H9 (cell line): ENCODE data around the gene MDGA2. TPM values are rescaled to one million over a fixed set of nuclear protein-coding genes. Genes with fewer than 3 reads are reported as not detected.

Source experiments
- DNase-seq: peaks from one replicate; pipeline ENCODE4 v3.0.0-alpha.2; 2017
- H2AFZ ChIP-seq: one replicate; pipeline ENCODE4 v1.6.1; 2013; ENCODE audit warnings: mild to moderate bottlenecking, low read length, control low read depth, moderate library complexity
- H2AK5ac ChIP-seq: 2 replicates; pipeline ENCODE4 v1.6.1; 2013; ENCODE audit warnings: low read length, control low read depth, mixed read lengths; ENCODE audit not compliant: insufficient read length
- H2BK120ac ChIP-seq: one replicate; pipeline ENCODE4 v1.6.1; 2013; ENCODE audit warnings: low read depth, mild to moderate bottlenecking, low read length, control low read depth, inconsistent platforms; ENCODE audit not compliant: poor library complexity, severe bottlenecking
- H2BK12ac ChIP-seq: 2 replicates; pipeline ENCODE4 v1.6.1; 2013; ENCODE audit warnings: low read length, control low read depth, mixed read lengths, low read depth; ENCODE audit not compliant: insufficient read length
- H2BK15ac ChIP-seq: 2 replicates; pipeline ENCODE4 v1.6.1; 2013; ENCODE audit warnings: low read depth, low read length, control low read depth
- H2BK20ac ChIP-seq: one replicate; pipeline ENCODE4 v1.6.1; 2013; ENCODE audit warnings: low read depth, mild to moderate bottlenecking, low read length, control low read depth, inconsistent platforms; ENCODE audit not compliant: poor library complexity, severe bottlenecking
- H2BK5ac ChIP-seq: 2 replicates; pipeline ENCODE4 v1.6.1; 2013; ENCODE audit warnings: low read length, control low read depth, mixed read lengths; ENCODE audit not compliant: insufficient read length
- H3K14ac ChIP-seq: 2 replicates; pipeline ENCODE4 v1.6.1; 2013; ENCODE audit warnings: low read length, control low read depth; ENCODE audit not compliant: insufficient read depth
- H3K18ac ChIP-seq: 2 replicates; pipeline ENCODE4 v1.6.1; 2013; ENCODE audit warnings: low read depth, mild to moderate bottlenecking, mixed read lengths, low read length, control low read depth; ENCODE audit not compliant: insufficient read length
- H3K23ac ChIP-seq: 2 replicates; pipeline ENCODE4 v1.6.1; 2013; ENCODE audit warnings: low read length, control low read depth, mixed read lengths, low read depth; ENCODE audit not compliant: insufficient read length
- H3K23me2 ChIP-seq: 2 replicates; pipeline ENCODE4 v1.6.1; 2013; ENCODE audit warnings: low read depth, mild to moderate bottlenecking, mixed read lengths, low read length, control low read depth; ENCODE audit not compliant: insufficient read length, poor library complexity, severe bottlenecking
- H3K27ac ChIP-seq: 2 replicates; pipeline ENCODE4 v1.5.1; 2013; ENCODE audit warnings: low read length, control low read depth, mixed read lengths, low read depth; ENCODE audit not compliant: insufficient read length
- H3K27me3 ChIP-seq: 2 replicates; pipeline ENCODE4 v1.6.1; 2013; ENCODE audit warnings: low read length, control low read depth, inconsistent platforms; ENCODE audit not compliant: insufficient read depth
- H3K4ac ChIP-seq: 2 replicates; pipeline ENCODE4 v1.6.1; 2013; ENCODE audit warnings: low read depth, mild to moderate bottlenecking, control low read depth, inconsistent platforms, low read length, moderate library complexity
- H3K4me1 ChIP-seq: 2 replicates; pipeline ENCODE4 v1.6.1; 2013; ENCODE audit warnings: low read length, control low read depth, inconsistent platforms; ENCODE audit not compliant: insufficient read depth
- H3K4me2 ChIP-seq: 2 replicates; pipeline ENCODE4 v1.6.1; 2013; ENCODE audit warnings: low read length, control low read depth, mixed read lengths; ENCODE audit not compliant: insufficient read length, insufficient read depth
- H3K56ac ChIP-seq: 2 replicates; pipeline ENCODE4 v1.6.1; 2013; ENCODE audit warnings: low read depth, mild to moderate bottlenecking, mixed read lengths, low read length, control low read depth; ENCODE audit not compliant: insufficient read length
- H3K79me1 ChIP-seq: 2 replicates; pipeline ENCODE4 v1.6.1; 2013; ENCODE audit warnings: low read depth, mild to moderate bottlenecking, moderate library complexity, low read length, control low read depth, inconsistent platforms; ENCODE audit not compliant: insufficient read depth, poor library complexity, severe bottlenecking
- H3K79me2 ChIP-seq: 2 replicates; pipeline ENCODE4 v1.6.1; 2013; ENCODE audit warnings: low read length, control low read depth, inconsistent platforms; ENCODE audit not compliant: insufficient read depth
- H3K9ac ChIP-seq: 2 replicates; pipeline ENCODE4 v1.6.1; 2013; ENCODE audit warnings: low read length, control low read depth, mixed read lengths; ENCODE audit not compliant: insufficient read length; ENCODE audit errors: extremely low read depth
- H3K9me3 ChIP-seq: one replicate; pipeline ENCODE4 v1.6.1; 2013; ENCODE audit warnings: low read depth, low read length, inconsistent platforms; ENCODE audit not compliant: control insufficient read depth
- H3T11ph ChIP-seq: one replicate; pipeline ENCODE4 v1.6.1; 2013; ENCODE audit warnings: mild to moderate bottlenecking, low read length, control low read depth, inconsistent platforms
- H4K20me1 ChIP-seq: one replicate; pipeline ENCODE4 v1.6.1; 2013; ENCODE audit not compliant: control insufficient read depth, insufficient read length, insufficient read depth
- H4K5ac ChIP-seq: 2 replicates; pipeline ENCODE4 v1.6.1; 2013; ENCODE audit warnings: low read depth, mild to moderate bottlenecking, mixed read lengths, low read length, control low read depth; ENCODE audit not compliant: insufficient read length
- H4K8ac ChIP-seq: replicated peaks from 2 replicates; pipeline ENCODE4 v1.6.1; 2013; ENCODE audit warnings: low read length, control low read depth, mixed read lengths, low read depth; ENCODE audit not compliant: insufficient read length
- H4K91ac ChIP-seq: 2 replicates; pipeline ENCODE4 v1.6.1; 2013; ENCODE audit warnings: low read depth, mild to moderate bottlenecking, moderate library complexity, mixed read lengths, low read length, control low read depth; ENCODE audit not compliant: insufficient read length
- H3K27ac Mint-ChIP-seq, 3 experiments: 2 replicates in 2 of 3; 3 replicates in 1 of 3; pipeline ENCODE4 v1.8.0; 2020 to 2021; ENCODE audit warnings: mixed read lengths in 3 of 3, mild to moderate bottlenecking in 1 of 3, moderate library complexity in 1 of 3
- H3K27me3 Mint-ChIP-seq: 2 replicates; pipeline ENCODE4 v1.8.0; 2021; ENCODE audit warnings: low read depth, mild to moderate bottlenecking, moderate library complexity, mixed read lengths
- H3K36me3 Mint-ChIP-seq, 3 experiments: 2 replicates in 2 of 3; 3 replicates in 1 of 3; pipeline ENCODE4 v1.8.0; 2020 to 2021; ENCODE audit warnings: low read depth in 3 of 3, mixed read lengths in 3 of 3; ENCODE audit not compliant: insufficient read depth in 1 of 3
- H3K4me1 Mint-ChIP-seq, 2 experiments: 2 replicates each; pipeline ENCODE4 v1.8.0; 2020; ENCODE audit warnings: mixed read lengths in 2 of 2
- H3K4me3 Mint-ChIP-seq, 2 experiments: 2 replicates in 1 of 2; 3 replicates in 1 of 2; pipeline ENCODE4 v1.8.0; 2020 to 2021; ENCODE audit warnings: mild to moderate bottlenecking in 2 of 2, mixed read lengths in 2 of 2, moderate library complexity in 1 of 2
- H3K9me3 Mint-ChIP-seq, 2 experiments: 2 replicates in 1 of 2; 3 replicates in 1 of 2; pipeline ENCODE4 v1.8.0; 2020; ENCODE audit warnings: mild to moderate bottlenecking in 2 of 2, mixed read lengths in 2 of 2, moderate library complexity in 1 of 2
- WGBS: extraction: QIAGEN DNeasy Blood & Tissue Kit; methylation state at CpG from one replicate; pipeline ENCODE4 v1.1.7; 2013; ENCODE audit warnings: missing lambda C conversion rate, low lambda C conversion rate, mixed read lengths; ENCODE audit not compliant: insufficient read length; ENCODE audit errors: extremely low coverage; 5-methylcytosine and 5-hydroxymethylcytosine counted together
- total RNA-seq: library from RNA; stranded (reverse); gene quantifications from 2 replicates; pipeline ENCODE4 v1.2.1, GENCODE V29; 2021
- TF ChIP-seq, protein P1 (sequence below): fragments of 200-600 bp; sonication (generic); conservative IDR thresholded peaks from 3 replicates; pipeline ENCODE4 v1.8.0; 2021; ENCODE audit warnings: antibody characterized with exemption, mild to moderate bottlenecking

The MDGA2 gene
- total RNA-seq, 1 experiment from 2014 or later = 1.9 TPM

DNA sequence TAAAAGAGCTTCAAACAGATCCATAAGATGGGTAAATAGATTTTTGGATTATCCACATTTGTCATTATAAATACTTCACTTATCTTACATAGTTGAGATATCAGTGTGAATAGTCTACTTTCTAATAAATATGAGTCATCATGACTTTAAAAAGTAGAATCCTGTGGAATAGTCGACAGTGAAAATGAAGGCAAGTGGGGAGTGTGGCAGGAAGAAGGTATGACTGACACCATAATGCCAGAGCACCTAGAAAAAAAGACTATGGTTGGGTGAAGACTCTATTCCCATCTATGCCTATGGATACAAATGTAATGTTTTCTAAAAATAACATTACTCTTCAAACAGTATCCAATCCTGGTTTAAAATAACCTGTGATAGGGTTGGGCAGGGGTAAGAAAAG lies 117.5 kb downstream of the MDGA2 start:
- Histone ChIP-seq H3K9me3 (no peaks in the 10 kb centered on the region), H2BK5ac (no peak overlapping the region), H3T11ph (no peak overlapping the region), H3K79me1 (no peaks in the 10 kb centered on the region), H3K23ac (no peak overlapping the region), H2AFZ (no peak overlapping the region), H3K14ac (no peak overlapping the region), H3K27ac (no peak overlapping the region), H2BK15ac (no peak overlapping the region), H3K4ac (no peak overlapping the region), H3K23me2 (no peaks in the 10 kb centered on the region), H4K8ac (no peak overlapping the region), H4K91ac (no peak overlapping the region), H3K27me3 (no peaks in the 10 kb centered on the region), H3K18ac (no peak overlapping the region), H2BK12ac (no peak overlapping the region), H3K4me1 (no peaks in the 10 kb centered on the region), H3K56ac (no peak overlapping the region), H3K9ac (no peak overlapping the region), H2BK20ac (no peak overlapping the region), H3K79me2 (no peaks in the 10 kb centered on the region), H2AK5ac (no peak overlapping the region), H2BK120ac (no peak overlapping the region), H4K5ac (no peak overlapping the region), H3K4me2 (no peak overlapping the region), H4K20me1 (no peaks in the 10 kb centered on the region)
- WGBS = no CpG with 5 or more reads among the region's 1 CpG
- no peaks in the 10 kb centered on the region for H3K36me3 Mint-ChIP-seq
- TF ChIP-seq, protein P1, sequence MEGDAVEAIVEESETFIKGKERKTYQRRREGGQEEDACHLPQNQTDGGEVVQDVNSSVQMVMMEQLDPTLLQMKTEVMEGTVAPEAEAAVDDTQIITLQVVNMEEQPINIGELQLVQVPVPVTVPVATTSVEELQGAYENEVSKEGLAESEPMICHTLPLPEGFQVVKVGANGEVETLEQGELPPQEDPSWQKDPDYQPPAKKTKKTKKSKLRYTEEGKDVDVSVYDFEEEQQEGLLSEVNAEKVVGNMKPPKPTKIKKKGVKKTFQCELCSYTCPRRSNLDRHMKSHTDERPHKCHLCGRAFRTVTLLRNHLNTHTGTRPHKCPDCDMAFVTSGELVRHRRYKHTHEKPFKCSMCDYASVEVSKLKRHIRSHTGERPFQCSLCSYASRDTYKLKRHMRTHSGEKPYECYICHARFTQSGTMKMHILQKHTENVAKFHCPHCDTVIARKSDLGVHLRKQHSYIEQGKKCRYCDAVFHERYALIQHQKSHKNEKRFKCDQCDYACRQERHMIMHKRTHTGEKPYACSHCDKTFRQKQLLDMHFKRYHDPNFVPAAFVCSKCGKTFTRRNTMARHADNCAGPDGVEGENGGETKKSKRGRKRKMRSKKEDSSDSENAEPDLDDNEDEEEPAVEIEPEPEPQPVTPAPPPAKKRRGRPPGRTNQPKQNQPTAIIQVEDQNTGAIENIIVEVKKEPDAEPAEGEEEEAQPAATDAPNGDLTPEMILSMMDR = no peak
- no peak overlapping the region for H3K27ac Mint-ChIP-seq
- H3K4me1 Mint-ChIP-seq = no peaks in the 10 kb centered on the region
- H3K27me3 Mint-ChIP-seq = no peaks in the 10 kb centered on the region
- no peak overlapping the region for H3K4me3 Mint-ChIP-seq
- H3K9me3 Mint-ChIP-seq = no peaks in the 10 kb centered on the region
- DNase-seq = no peak
